Uterus (tissue), 4 donors: Measurements from ENCODE around the gene NADK. TPM values are rescaled to one million over a fixed set of nuclear protein-coding genes. Genes with fewer than 3 reads are reported as not detected.
A peak's percentile ranks its signal among the peaks of the same experiment; 100 is the strongest.

Experiments used
- DNase-seq, 2 donors: peaks; one replicate each; pipeline ENCODE4 v3.0.0-alpha.2; 2019 to 2020
- H3K27ac ChIP-seq, 2 donors: fragments of 200-600 bp; sonication (generic); 1 replicate in 1 of 2; 2 replicates in 1 of 2; pipeline ENCODE4 v1.5.1; 2016 to 2018
- H3K27me3 ChIP-seq, 2 donors: fragments of 200-600 bp; sonication (generic); one replicate each; pipeline ENCODE4 v1.5.1; 2018 to 2019; ENCODE audit warnings: control low read depth in 1 of 2
- H3K36me3 ChIP-seq, 2 donors: fragments of 200-600 bp; sonication (generic); one replicate each; pipeline ENCODE4 v1.5.1; 2019; ENCODE audit warnings: control low read depth in 1 of 2
- H3K4me1 ChIP-seq, 2 donors: fragments of 200-600 bp; sonication (generic); one replicate each; pipeline ENCODE4 v1.5.1; 2018 to 2019; ENCODE audit warnings: control low read depth in 1 of 2
- H3K4me3 ChIP-seq, 2 donors: fragments of 200-600 bp; sonication (generic); 1 replicate in 1 of 2; 2 replicates in 1 of 2; pipeline ENCODE4 v1.5.1; 2018 to 2019; ENCODE audit warnings: mild to moderate bottlenecking in 1 of 2
- H3K9me3 ChIP-seq, 2 donors: fragments of 200-600 bp; sonication (generic); one replicate each; pipeline ENCODE4 v1.5.1; 2019; ENCODE audit warnings: control low read depth in 1 of 2
- CTCF ChIP-seq, 4 experiments: fragments of 200-600 bp in 2 of 4; fragments of 450-650 bp in 2 of 4; sonication (generic) in 2 of 4; IDR thresholded peaks; one replicate each; pipeline ENCODE4 v1.5.1; 2016 to 2019; ENCODE audit warnings: antibody characterized with exemption in 4 of 4, mild to moderate bottlenecking in 2 of 4, moderate library complexity in 1 of 4
- POLR2A ChIP-seq, 2 donors: fragments of 450-650 bp; IDR thresholded peaks; one replicate each; pipeline ENCODE4 v1.6.1; 2016; ENCODE audit warnings: antibody characterized with exemption in 2 of 2, mild to moderate bottlenecking in 1 of 2, moderate library complexity in 1 of 2
- intact Hi-C: fragments of 100-400 bp; cut with DNase I; formaldehyde crosslinking; loops from one replicate; pipeline ENCODE4 v1.15.1; 2023; ENCODE audit warnings: low total_unique reads
- total RNA-seq, 4 donors: library from RNA; depleted of rRNA in 3 of 4; stranded (reverse); fragments of >200 nt in 3 of 4; gene quantifications; one replicate each; pipeline versions ENCODE4 v1.1.0 to v1.2.4, GENCODE V29; 2014 to 2023
- donor health status: DM: yes; HTN: yes; CAD: no.

The NADK gene
- total RNA-seq, 4 donors from 2014 or later, result 40.1 to 76.9 (median 51.8) TPM

- intact Hi-C loops, result no loop called here
- Histone ChIP-seq H3K36me3 (no peaks in the 10 kb centered on the region), H3K27me3 (no peaks in the 10 kb centered on the region), H3K4me3 (no peak overlapping the region), H3K27ac (no peak overlapping the region), H3K9me3 (no peaks in the 10 kb centered on the region), H3K4me1 (no peaks in the 10 kb centered on the region)
- TF ChIP-seq POLR2A (IDR thresholded peaks at IDR 0.05), result no peak
- TF ChIP-seq CTCF (IDR thresholded peaks at IDR 0.05), result peak in 1 of 4 experiments; percentile 13
- no peak for DNase-seq
These were observed 18.2 kb upstream of the NADK start for GRCh38 chr1:1796466-1796865.

- Histone ChIP-seq H3K36me3 (no peaks in the 10 kb centered on the region), H3K27me3 (no peaks in the 10 kb centered on the region), H3K4me3 (no peak overlapping the region), H3K9me3 (no peaks in the 10 kb centered on the region), H3K27ac (no peak overlapping the region), H3K4me1 (no peaks in the 10 kb centered on the region)
- intact Hi-C loops, result no loop called here
- TF ChIP-seq CTCF (IDR thresholded peaks at IDR 0.05), result no peak
- no peak for TF ChIP-seq POLR2A (IDR thresholded peaks at IDR 0.05)
- DNase-seq, result no peak
These were observed 16.7 kb upstream of the NADK start for GRCh38 chr1:1794999-1795398.

- intact Hi-C loops, result no loop called here
- DNase-seq, result no peak
- Histone ChIP-seq H3K4me1 (no peaks in the 10 kb centered on the region), H3K4me3 (no peak overlapping the region), H3K36me3 (no peaks in the 10 kb centered on the region), H3K9me3 (no peaks in the 10 kb centered on the region), H3K27me3 (no peaks in the 10 kb centered on the region), H3K27ac (no peak overlapping the region)
- TF ChIP-seq CTCF (IDR thresholded peaks at IDR 0.05) (no peak), POLR2A (IDR thresholded peaks at IDR 0.05) (no peak)
These were observed 15.4 kb upstream of the NADK start for GRCh38 chr1:1793481-1794244.

- DNase-seq, result no peak
- H3K9me3 ChIP-seq, result no peaks in the 10 kb centered on the region
- intact Hi-C loops, result no loop called here
- H3K4me3 ChIP-seq, result no peak overlapping the region
- TF ChIP-seq POLR2A (IDR thresholded peaks at IDR 0.05) (no peak), CTCF (IDR thresholded peaks at IDR 0.05) (no peak)
- no peak overlapping the region for H3K27ac ChIP-seq
- no peaks in the 10 kb centered on the region for H3K27me3 ChIP-seq
- H3K4me1 ChIP-seq, result no peaks in the 10 kb centered on the region
- no peaks in the 10 kb centered on the region for H3K36me3 ChIP-seq
These were observed 10.6 kb upstream of the NADK start for GRCh38 chr1:1788646-1789431.

- H3K36me3 ChIP-seq, result no peaks in the 10 kb centered on the region
These were observed 9.9 kb upstream of the NADK start for GRCh38 chr1:1788136-1788535.

More at GRCh38 chr1:1788136-1788535, 9.9 kb upstream of the NADK start:
- no peak for TF ChIP-seq CTCF (IDR thresholded peaks at IDR 0.05)
- TF ChIP-seq POLR2A (IDR thresholded peaks at IDR 0.05), result no peak
- Histone ChIP-seq H3K27me3 (no peaks in the 10 kb centered on the region), H3K27ac (no peak overlapping the region), H3K4me3 (no peak overlapping the region), H3K4me1 (no peaks in the 10 kb centered on the region), H3K9me3 (no peaks in the 10 kb centered on the region)
- no peak for DNase-seq
- intact Hi-C loops, result no loop called here
